NT2/D1 (cell line): Measurements from ENCODE around the gene LORICRIN.

Experiments
- SUZ12 ChIP-seq: IDR thresholded peaks from 2 replicates; pipeline ENCODE4 v1.6.1; 2011; ENCODE audit not compliant: insufficient read length, insufficient read depth; ENCODE audit errors: extremely low read depth
- YY1 ChIP-seq: IDR thresholded peaks from 2 replicates; pipeline ENCODE4 v1.6.1; 2011; ENCODE audit not compliant: insufficient read length, insufficient read depth
- ZNF274 ChIP-seq: IDR thresholded peaks from 2 replicates; pipeline ENCODE4 v1.6.1; 2011; ENCODE audit warnings: mild to moderate bottlenecking, low read depth, low read length

- no peak for TF ChIP-seq SUZ12
- TF ChIP-seq ZNF274: no peak
- no peak for TF ChIP-seq YY1
These were observed 17.3 kb upstream of the LORICRIN start for GRCh38 chr1:153242160-153242559.
